NCI-H1436 treated with DMSO at 0.1 percent for 48 hours (cell line): ENCODE measurements around the gene TMLHE.
"Not testable (repeated sequence)": the region's sequence is repeated elsewhere in the genome, so short reads cannot be mapped to it uniquely, and the experiment has no call there.

Experiments
- DNase-seq: peaks from one replicate; lab custom pipeline; 2025; lab: John Stamatoyannopoulos, UW

Gene TMLHE

GRCh38 chrX:155495134-155495533 lies 117.6 kb downstream of the TMLHE start:
- DNase-seq, result not testable (repeated sequence)

DNA sequence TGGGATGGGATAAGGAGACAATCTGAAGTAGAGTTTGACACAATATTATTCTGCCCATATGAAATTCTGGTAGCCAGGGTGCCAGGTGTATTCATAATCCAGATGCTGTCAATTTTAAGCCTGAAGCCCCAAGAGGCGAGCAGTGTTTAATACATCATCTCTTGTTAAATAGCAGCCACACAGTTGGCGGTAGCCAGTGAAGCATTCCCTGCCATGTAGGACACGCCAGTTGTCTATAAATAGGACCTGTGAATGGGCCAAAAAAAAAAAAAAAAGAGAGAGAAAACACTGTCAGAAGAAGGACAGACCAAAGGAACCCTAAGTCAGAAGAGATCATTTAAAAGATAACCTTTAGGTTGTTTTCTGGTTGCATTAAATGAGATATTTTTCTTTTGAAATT lies 121.3 kb downstream of the TMLHE start:
- DNase-seq, result not testable (repeated sequence)

- not testable (repeated sequence) for DNase-seq
These were observed 135.6 kb downstream of the TMLHE start for GRCh38 chrX:155477136-155477535.

- DNase-seq, result not testable (repeated sequence)
These were observed 146.3 kb downstream of the TMLHE start for GRCh38 chrX:155466269-155466938.

GRCh38 chrX:155460501-155460900 lies 152.3 kb downstream of the TMLHE start:
- not testable (repeated sequence) for DNase-seq

GRCh38 chrX:155458471-155458870 lies 154.3 kb downstream of the TMLHE start, which contains the start of gene F8A3:
TSS of gene F8A3 (minus strand) at chrX:155458620. CDS start at chrX:155458600, 20 bp downstream.
- not testable (repeated sequence) for DNase-seq

DNA sequence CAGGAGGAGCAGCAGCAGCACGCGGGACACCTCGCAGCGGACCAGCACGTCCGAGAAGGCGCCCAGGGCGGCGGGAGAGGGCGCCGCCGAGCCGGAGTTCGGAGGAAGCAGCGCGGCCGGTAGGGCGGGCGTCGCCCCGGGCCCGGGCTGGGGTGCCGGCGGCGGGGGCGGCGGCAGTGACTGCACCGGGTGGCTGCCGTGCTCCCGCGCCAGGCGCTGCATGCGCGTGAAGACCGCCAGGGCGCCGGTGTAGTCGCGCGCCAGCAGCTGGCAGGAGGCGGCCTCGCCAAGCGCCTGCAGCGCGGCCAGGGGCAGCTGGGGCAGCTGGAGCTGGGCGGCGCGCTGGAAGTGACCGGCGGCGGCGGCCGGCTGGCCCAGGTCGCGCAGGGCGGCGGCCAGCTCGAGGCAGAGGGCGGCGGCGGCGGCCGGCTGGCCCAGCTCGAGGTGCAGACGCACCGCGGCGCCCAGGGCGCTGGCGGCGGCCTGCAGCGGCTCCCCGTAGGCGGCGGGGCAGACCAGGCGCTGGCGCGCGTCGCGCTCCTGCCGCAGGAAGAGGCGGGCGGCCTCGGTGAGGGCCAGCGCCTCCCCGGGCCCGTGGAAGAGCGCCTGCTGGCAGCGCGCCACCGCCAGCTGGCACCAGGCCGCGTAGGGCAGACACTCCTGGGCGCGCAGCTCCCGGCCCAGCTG lies 154.8 kb downstream of the TMLHE start:
- DNase-seq, result not testable (repeated sequence)

- no peak for DNase-seq
These were observed 171.7 kb downstream of the TMLHE start for GRCh38 chrX:155441097-155441496.
